Chondrocyte (in vitro differentiated cells): ENCODE results near the gene PTGES3. TPM values are rescaled to one million over a fixed set of nuclear protein-coding genes. Genes with fewer than 3 reads are reported as not detected.

Experiments used
- DNase-seq: peaks from one replicate; pipeline ENCODE4 v3.0.0; 2021; ENCODE audit warnings: mixed read lengths, low spot score
- H3K27ac Mint-ChIP-seq: one replicate; pipeline ENCODE4 v1.8.0; 2021; ENCODE audit warnings: mild to moderate bottlenecking, moderate library complexity, mixed read lengths; ENCODE audit not compliant: unreplicated experiment
- H3K27me3 Mint-ChIP-seq: 2 replicates; pipeline ENCODE4 v1.8.0; 2021; ENCODE audit warnings: low read depth, mixed read lengths
- H3K36me3 Mint-ChIP-seq: 2 replicates; pipeline ENCODE4 v1.8.0; 2021; ENCODE audit warnings: low read depth, mixed read lengths
- H3K4me1 Mint-ChIP-seq: 2 replicates; pipeline ENCODE4 v1.8.0; 2021; ENCODE audit warnings: low read depth, mild to moderate bottlenecking, mixed read lengths
- H3K4me3 Mint-ChIP-seq: one replicate; pipeline ENCODE4 v1.8.0; 2021; ENCODE audit warnings: mild to moderate bottlenecking, moderate library complexity, mixed read lengths; ENCODE audit not compliant: unreplicated experiment
- H3K9me3 Mint-ChIP-seq: 2 replicates; pipeline ENCODE4 v1.8.0; 2021; ENCODE audit warnings: low read depth, mixed read lengths
- CTCF ChIP-seq: fragments of 200-600 bp; sonication (generic); IDR thresholded peaks from 2 replicates; pipeline ENCODE4 v1.5.0; 2021; ENCODE audit warnings: antibody characterized with exemption, mild to moderate bottlenecking, moderate library complexity
- total RNA-seq: library from RNA; stranded (reverse); gene quantifications from 3 replicates; pipeline ENCODE4 v1.2.1, GENCODE V29; 2021

Gene PTGES3
- total RNA-seq, 1 donor from 2014 or later, result 127 TPM

GRCh38 chr12:56724701-56724971, 36.6 kb upstream of the PTGES3 start:
- no peak for TF ChIP-seq CTCF
- Mint-ChIP-seq H3K36me3 (peaks cover 15% of the 10 kb centered on the region), H3K27me3 (no peaks in the 10 kb centered on the region), H3K4me1 (peaks cover 52% of the 10 kb centered on the region), H3K9me3 (no peaks in the 10 kb centered on the region), H3K4me3 (peak overlapping the region; percentile 98), H3K27ac (peak overlapping the region; percentile 97)
- DNase-seq, result peak; percentile 27

DNA sequence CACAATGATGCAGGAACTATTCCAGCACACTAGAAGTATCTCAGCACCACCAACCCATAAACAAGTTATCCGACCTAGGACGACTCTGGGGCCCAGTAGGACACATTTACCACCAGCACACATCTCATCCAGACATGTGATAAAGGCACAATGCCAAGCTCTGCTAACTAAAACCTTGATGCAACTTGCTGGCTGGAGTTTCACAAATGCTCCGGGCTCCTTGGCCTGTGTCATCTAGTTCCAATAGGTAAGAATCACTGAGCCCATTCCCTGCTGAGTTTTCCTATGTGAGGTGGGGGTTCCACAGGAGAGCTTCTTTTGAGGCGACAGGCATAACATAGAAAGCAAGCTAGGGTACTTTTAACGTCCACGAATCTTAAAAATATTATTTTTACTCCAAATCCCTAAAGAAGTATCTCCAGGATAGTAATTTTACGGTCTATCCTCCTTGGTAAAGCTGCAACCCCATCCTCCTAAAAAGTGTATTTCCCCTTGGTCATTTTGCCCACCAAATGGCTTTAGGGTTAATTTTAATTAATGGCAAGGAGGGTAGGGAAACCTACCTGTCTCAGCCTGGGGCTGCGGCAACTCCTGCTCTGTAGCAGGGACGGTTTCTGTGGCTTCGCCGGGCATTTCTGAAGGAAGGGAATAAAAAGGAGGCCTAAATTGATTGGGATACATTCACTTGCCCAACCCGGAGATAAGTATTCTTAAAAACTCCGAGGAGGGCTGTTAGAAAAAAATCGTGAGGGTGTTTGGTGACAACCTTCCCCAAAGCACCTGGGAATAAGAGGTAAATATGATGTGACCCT, 36.0 kb upstream of the PTGES3 start:
- peaks cover 19% of the 10 kb centered on the region for H3K36me3 Mint-ChIP-seq

GRCh38 chr12:56723352-56723751, 35.3 kb upstream of the PTGES3 start:
- H3K36me3 Mint-ChIP-seq, result peaks cover 22% of the 10 kb centered on the region
- H3K27me3 Mint-ChIP-seq, result no peaks in the 10 kb centered on the region
- peak overlapping the region; percentile 98 for H3K4me3 Mint-ChIP-seq
- H3K27ac Mint-ChIP-seq, result peak overlapping the region; percentile 97
- no peak for TF ChIP-seq CTCF
- H3K9me3 Mint-ChIP-seq, result no peaks in the 10 kb centered on the region
- H3K4me1 Mint-ChIP-seq, result peaks cover 62% of the 10 kb centered on the region
- no peak for DNase-seq

More for the DNA sequence above, 36.0 kb upstream of the PTGES3 start:
- peak overlapping the region; percentile 98 for H3K4me3 Mint-ChIP-seq
- DNase-seq, result no peak
- no peaks in the 10 kb centered on the region for H3K9me3 Mint-ChIP-seq
- H3K4me1 Mint-ChIP-seq, result peaks cover 57% of the 10 kb centered on the region
- H3K27me3 Mint-ChIP-seq, result no peaks in the 10 kb centered on the region
- no peak for TF ChIP-seq CTCF
- H3K27ac Mint-ChIP-seq, result peak overlapping the region; percentile 97

DNA sequence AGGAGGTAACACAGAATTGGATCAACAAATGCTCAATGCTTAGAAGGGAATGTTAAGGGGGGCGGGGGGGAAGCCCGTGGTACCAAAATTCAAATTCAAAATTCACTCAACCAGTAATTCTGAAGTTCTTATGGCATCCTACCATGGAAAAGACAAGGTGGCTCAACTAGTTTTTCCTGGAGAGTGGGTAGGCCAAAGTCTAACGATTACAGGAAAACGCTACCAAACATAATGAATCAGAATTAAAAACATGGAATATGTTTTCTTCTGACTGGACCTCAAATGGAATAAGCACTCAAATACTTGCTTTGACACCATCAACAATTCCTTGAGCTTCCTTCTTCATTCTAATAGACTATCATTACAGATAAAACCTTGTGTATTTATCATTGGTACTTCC, 34.7 kb upstream of the PTGES3 start:
- H3K36me3 Mint-ChIP-seq, result peaks cover 22% of the 10 kb centered on the region

DNA sequence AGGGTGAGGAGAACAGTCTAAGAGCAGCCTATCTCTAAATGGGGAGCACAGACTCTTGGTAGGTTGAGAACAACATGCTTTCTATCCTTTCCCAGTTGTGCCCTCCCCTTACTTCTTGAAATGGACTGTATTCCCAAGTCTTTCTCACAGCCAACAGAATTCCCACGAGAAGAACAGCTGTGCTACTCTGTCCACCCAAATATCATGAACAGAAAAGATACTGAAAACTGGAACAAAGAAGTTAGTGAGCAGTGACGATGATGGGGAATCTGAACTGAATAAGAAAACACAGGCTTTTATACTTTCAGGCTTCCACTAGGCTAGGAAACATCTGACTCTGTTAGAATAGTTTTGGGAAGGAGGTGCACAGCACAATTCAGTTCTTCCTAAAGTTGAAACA, 33.6 kb upstream of the PTGES3 start:
- TF ChIP-seq CTCF, result no peak

More for the DNA sequence above, 34.7 kb upstream of the PTGES3 start:
- no peak for TF ChIP-seq CTCF
- Mint-ChIP-seq H3K27ac (peak overlapping the region; percentile 14), H3K4me3 (peak overlapping the region; percentile 98), H3K27me3 (no peaks in the 10 kb centered on the region), H3K4me1 (peaks cover 62% of the 10 kb centered on the region), H3K9me3 (no peaks in the 10 kb centered on the region)
- DNase-seq, result no peak

More for the DNA sequence above, 33.6 kb upstream of the PTGES3 start:
- peak overlapping the region; percentile 46 for H3K27ac Mint-ChIP-seq
- H3K27me3 Mint-ChIP-seq, result no peaks in the 10 kb centered on the region
- no peaks in the 10 kb centered on the region for H3K9me3 Mint-ChIP-seq
- H3K4me3 Mint-ChIP-seq, result no peak overlapping the region
- DNase-seq, result no peak
- H3K36me3 Mint-ChIP-seq, result peaks cover 23% of the 10 kb centered on the region
- peaks cover 65% of the 10 kb centered on the region for H3K4me1 Mint-ChIP-seq
